Stimulated activated CD4-positive, alpha-beta T cell treated with anti-CD3 and anti-CD28 coated beads, Interleukin-12 subunit alpha, Interleukin-12 subunit beta, amount 100 ng/mL, for 4 hours (primary cell): Measurements from ENCODE around the gene HTR3D.
"Not testable (repeated sequence)": the region's sequence is repeated elsewhere in the genome, so short reads cannot be mapped to it uniquely, and the experiment has no call there.

Experiments used
- DNase-seq: peaks from one replicate; pipeline ENCODE4 v3.0.0-alpha.2; 2020

Gene HTR3D

GRCh38 chr3:184031187-184031792 is at the start of gene HTR3D:
Gene HTR3D (plus strand): TSS chr3:184031742. CDS start chr3:184031742, 0 bp downstream.
- DNase-seq: no peak

- no peak for DNase-seq
These were observed 49.4 kb upstream of the HTR3D start for GRCh38 chr3:183981990-183982644.

DNA sequence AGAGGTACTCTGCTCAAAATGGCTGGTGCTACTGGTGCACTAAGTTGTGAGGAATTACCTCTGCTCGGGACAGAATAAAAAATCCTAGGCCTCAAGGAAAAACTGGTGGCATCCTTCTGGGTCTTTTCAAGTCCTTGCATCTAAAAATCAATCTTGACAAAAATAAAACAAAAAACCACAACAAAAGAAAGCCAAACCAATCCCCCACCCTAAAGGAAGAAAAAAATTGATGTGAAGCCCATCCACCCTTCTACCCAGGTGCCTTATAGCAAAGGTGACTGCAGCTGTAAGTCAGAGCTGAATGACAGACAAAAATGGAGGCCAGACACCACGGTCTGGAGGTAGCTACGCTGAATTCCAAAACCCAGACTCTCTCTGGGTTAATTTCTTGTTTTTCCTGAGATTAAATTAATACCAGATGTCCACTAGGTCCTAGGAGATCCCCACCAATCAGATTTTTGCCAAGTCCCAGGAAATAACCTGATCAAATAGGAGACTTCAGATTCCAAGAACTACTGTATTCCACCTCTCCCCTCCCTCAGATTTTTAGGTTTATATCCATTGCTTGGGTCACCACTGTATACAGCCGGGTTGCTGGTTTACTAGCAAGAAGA is 47.3 kb upstream of the HTR3D start:
- no peak for DNase-seq

- no peak for DNase-seq
These were observed 46.5 kb upstream of the HTR3D start for GRCh38 chr3:183984749-183985729.

DNA sequence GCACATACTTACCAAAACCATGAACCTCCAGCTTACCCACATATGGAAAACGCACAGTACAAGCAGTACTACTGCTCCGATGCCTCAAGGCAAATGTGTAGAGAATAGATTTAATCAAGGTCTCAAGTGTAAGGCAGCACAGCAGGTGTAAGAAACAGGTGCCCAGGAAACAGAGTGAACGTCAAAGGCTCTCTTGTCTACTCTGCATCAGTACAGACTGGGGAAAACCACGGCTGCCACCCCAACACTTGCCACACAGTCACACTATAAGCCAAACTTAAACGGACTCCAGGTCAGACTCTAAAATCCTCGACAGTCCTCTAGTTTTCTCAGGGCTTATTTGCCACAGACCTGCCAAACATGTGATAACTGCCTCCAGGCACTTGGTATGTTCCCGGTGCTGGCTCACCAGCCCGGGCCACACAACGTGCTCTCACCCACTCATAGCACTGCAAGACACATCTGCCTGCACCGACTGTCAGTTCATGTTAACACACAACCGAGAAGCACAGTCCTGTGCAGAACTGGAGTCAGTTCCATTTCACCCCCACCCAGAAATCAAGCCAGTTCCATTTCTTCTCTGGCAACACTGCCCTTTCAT is 44.4 kb upstream of the HTR3D start:
- DNase-seq: no peak

DNA sequence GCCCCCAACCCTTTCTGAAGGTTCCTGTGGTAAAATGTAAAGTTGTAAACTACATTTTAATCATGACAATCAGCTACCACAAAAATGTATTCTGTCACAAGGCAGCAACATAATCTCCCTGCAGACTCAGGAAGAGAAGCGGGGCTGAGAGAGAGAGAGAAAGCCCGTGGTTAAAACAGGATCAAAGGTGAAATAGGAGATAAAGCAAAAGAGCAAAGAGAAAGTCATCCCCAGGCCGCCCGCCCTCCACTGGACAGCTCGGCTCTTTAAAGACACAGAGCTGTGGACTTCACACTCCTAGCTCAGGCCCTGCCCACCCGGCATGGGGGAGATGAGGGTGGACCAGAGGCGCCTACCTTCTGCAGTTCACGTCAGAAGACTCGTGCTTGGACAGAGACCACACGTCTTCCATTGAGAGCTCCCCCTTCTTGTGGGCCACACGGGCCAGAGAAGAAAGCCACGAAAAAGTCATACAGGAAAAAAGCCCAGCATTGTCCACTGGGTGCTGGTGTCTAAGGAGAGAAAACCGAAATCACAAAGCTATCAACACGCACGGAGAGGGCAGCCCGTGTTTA is 43.2 kb upstream of the HTR3D start:
- DNase-seq: no peak

DNA sequence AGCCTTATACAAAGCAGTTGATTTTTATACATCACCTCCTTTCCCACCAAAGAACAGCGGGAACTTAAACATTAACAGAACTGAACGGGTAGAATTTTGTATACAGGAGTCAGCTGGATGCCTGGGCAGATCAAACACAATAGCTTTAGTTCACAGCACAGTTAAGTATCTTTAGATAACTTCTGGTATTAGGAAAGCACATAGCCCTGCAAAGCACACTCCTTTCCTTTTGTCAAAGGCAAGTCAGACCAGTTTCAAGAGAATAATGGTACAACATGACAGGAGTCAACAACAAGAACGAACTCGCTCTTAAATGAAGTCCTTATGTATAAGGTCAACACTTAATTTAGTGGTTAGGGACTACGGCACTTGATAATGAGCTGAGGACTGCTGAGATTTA is 40.1 kb upstream of the HTR3D start:
- no peak for DNase-seq

GRCh38 chr3:184001761-184002160 is 29.8 kb upstream of the HTR3D start:
- no peak for DNase-seq

DNA sequence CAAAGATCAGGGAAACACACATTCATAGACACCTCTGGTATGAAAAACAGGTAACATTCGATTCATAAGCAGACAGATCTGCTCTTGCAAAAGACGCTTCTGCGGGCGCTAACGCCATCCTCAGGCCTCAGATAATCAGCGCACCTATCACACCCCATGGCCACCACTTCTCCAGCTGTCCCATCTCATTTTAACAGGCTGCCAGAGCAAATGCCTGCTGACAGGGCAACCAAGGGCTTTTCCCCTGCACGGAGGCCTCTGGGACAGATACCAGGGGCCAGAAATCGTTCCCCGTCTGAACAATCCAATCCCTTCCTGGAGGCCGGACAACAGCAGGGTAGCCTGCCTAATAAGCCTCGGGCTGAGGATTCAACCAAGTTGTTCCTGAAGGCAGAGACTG is 29.1 kb upstream of the HTR3D start:
- DNase-seq: no peak

DNA sequence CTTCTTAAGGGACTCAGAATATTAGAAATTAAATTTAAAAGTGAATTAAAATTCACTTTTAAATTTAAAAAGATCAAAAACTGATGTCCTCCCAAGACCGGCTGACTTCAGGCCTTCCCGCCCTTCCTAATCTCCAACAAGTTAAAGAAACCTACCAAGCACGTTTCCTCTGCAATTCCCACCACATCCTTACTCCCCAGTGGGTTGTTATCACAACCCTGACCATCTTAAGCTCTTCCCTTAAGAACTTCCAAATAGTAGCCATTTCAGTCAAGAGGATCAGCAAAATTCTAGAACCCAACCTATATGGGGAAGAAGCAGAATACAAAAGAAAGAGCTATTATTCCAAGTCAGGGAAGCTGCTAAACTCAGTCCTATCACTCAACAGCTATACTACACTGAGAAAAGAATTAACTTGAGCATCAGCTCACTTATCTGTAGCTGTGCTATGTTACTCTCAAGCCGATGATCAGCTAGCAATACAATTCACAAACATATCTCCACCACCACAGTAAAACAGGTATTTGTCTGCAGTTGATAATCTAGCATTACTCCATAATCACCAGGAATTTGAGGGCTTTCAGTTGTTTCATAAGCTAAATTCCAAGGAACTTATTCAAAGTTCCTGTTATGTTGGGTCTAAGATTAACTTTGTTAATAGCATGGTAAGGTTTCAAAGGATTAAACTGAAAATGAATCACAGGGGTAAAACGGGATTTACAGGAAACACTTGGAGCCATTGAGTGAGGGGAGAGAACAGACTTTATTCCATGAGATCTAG is 28.2 kb upstream of the HTR3D start:
- DNase-seq: no peak

DNA sequence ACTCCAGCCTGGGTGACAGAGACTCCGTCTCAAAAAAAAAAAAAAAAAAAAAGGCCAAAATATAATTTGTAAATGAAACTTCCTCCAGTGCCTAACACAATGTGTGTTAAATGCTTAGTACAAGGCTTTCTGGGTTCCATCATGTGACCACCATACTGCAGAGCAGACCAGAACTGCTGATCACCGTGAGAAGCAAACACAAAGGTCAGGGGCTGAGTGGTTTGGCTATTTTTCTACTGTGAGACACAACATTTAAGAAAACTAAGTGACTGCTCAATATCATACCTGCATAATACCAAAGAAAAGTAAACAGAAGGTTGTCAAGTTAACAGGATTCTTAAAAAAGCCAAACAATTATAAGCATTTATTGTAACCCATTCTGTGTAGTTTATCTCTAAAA is 27.1 kb upstream of the HTR3D start:
- no peak for DNase-seq

DNA sequence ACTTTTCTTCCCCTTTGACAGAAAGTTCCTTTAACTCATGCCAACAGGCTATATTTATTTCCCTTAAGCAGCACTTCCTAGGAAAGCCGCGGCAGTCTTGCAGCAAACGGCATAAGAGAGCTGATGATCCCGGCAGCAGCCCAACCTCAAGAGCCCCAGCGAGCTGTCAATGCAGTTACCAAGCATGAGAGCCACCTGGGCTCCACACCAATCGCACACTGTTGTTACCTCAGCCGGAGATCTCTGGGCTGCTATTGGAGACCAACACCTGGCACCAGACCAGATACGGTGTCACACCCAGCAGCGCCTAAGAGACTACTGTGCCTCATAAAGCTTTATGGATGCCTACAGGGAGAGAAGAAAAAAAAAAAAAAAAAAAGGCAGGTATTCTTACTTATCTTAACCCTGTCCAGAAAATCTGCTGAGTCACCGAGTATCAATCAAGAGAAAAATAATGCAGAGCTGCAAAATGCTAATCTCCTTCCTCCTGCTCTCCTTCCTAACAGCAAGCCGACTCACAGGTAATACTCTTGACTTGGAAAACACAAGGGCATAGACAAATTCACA is 25.5 kb upstream of the HTR3D start:
- no peak for DNase-seq

- not testable (repeated sequence) for DNase-seq
These were observed 24.3 kb upstream of the HTR3D start for GRCh38 chr3:184007143-184007813.

DNA sequence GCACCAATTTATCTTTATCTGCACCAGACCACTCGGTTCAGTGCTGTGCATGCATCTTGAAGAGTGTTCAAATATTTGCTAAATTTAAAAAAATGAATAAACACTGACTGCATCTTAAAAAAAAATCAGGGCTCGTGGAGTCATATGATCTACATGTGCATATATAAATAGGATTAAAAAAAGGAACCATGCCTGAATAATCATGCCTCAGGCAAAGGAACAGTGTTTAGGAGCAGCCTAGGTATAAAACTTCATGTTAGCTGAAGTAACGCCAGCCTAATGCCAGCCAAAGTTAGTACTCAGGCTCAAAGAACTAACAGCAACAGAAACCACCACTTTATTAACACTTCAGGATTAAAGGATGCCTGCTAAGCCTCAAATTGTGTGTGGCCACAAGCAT is 23.4 kb upstream of the HTR3D start:
- DNase-seq: no peak

DNA sequence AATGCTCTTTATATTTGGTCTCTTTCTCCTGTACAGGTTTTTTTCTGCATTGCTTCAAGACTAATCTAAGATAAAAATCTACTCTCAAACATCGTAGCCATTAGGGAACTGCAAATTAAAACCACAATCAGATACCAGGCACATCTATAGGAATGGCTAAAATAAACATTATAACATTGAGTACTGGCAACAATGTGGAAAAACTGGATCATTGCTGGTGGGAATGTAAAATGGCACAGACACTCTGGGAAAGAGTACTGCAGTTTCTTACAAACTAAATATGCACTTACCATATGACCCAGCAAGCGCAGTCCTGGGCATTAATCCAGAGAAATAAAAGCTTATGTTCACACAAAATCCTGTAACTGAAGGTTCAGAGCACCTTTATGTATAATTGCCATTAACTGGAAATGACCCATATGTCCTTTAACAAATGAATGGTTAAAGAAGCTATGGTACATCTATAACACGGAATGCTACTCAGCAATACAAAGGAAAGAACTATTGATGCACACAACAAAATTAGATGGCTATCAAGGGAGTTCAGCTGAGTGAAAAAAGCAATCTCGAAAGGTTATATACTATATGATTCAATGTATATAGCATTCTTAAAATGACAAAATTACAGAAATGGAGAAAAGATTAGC is 20.2 kb upstream of the HTR3D start:
- no peak for DNase-seq

DNA sequence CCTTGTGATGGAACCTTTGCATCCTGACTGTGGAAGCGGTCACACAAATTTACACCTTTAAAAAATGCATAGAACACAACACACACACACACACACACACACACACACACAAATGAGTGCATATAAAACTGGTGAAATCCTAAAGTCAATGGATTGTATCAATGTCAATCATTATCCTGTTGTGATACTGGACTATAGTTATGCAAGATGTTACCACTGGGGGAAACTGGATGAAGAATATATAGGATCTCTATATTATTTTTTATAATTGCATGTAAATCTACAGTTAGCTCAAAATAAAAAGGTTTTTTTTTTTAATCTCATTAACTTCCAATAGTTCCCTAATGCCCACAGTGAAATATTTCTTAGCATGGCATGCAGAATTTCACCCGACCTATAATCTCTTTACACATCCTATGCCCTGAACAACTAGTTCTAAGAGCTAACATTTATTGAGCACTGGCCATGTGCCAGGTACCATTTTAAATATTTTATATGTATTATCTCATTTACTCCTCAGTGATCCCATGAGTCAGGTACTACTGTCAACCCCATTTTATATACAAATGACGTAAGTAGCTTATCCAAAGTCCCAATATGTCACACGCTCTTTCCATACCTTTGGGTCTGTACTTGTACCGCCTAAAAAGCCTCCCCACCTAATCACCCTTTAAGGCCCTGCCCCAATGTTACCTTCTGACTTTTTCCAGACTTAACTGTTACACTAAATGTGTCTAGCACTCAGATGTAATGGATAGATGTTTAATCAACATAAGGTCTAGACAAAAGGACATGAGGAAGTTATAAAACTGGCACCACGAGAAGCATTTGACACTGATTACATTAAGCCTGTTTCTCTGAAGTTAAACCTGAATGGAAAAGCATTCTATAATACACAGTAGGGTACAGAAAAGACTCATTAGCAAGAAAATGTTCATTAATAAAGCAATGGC is 19.3 kb upstream of the HTR3D start:
- no peak for DNase-seq

- DNase-seq: no peak
These were observed 16.0 kb upstream of the HTR3D start for GRCh38 chr3:184015381-184016019.

DNA sequence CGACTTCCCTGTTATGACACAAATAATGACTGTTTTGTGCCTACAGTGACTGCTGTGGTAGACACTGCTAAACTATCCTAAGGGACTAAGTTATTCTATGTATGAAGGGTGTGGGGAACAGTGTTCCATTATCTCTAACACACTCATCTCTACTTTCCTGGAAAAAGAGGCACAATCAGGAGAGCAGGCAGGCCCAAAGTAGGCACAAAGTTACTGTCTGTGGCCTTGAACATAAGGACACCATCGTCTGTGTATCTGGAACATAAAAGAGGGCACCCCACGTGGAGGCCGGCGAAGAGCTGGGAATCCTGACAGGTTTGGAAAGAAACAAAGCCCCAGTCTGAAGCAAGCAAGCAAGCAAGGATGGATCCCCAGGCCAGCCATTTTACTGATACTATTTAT is 15.4 kb upstream of the HTR3D start:
- no peak for DNase-seq
